B cell (primary cell): Measurements from ENCODE around the gene SYCP2. TPM values are rescaled to one million over a fixed set of nuclear protein-coding genes. Genes with fewer than 3 reads are reported as not detected.
"Not testable (repeated sequence)": the region's sequence is repeated elsewhere in the genome, so short reads cannot be mapped to it uniquely, and the experiment has no call there.

Experiments used
- ATAC-seq: fragments of 200-7000 bp; cut with Tn5 transposase; one replicate; pipeline ENCODE4 v1.10.0; 2021; ENCODE audit warnings: low read depth, mild to moderate bottlenecking, moderate number of reproducible peaks, moderate library complexity
- CTCF ChIA-PET: fragments of 350-600 bp; sonication (Branson Sonifier 250); formaldehyde crosslinking; loops from one replicate; lab custom pipeline; 2021; ENCODE audit warnings: antibody characterized with exemption, inconsistent platforms; lab: Charles Lee
- POLR2A ChIA-PET: fragments of 350-600 bp; sonication (Branson Sonifier 250); formaldehyde crosslinking; loops from one replicate; lab custom pipeline; 2021; ENCODE audit warnings: antibody characterized with exemption; lab: Charles Lee
- DNase-seq: peaks from one replicate; pipeline ENCODE4 v3.0.0; 2013
- H2AFZ ChIP-seq: 2 replicates; pipeline ENCODE4 v1.6.1; 2012; ENCODE audit warnings: mild to moderate bottlenecking, low read depth, low read length; ENCODE audit not compliant: insufficient read depth, poor library complexity, severe bottlenecking
- H3K27ac ChIP-seq, 2 donors: 1 replicate in 1 of 2; 2 replicates in 1 of 2; pipeline ENCODE4 v1.5.1; 2012 to 2013; ENCODE audit warnings: low read length in 2 of 2, mild to moderate bottlenecking in 2 of 2, moderate library complexity in 1 of 2
- H3K27me3 ChIP-seq, 4 experiments: fragments of 200-600 bp in 1 of 4; sonication (generic) in 1 of 4; replicated peaks in 1 of 4; 1 replicate in 2 of 4; 2 replicates in 2 of 4; pipeline versions ENCODE4 v1.6.1 to v1.7.0; 2013 to 2016; ENCODE audit warnings: low read length in 3 of 4, mild to moderate bottlenecking in 2 of 4, mixed read lengths in 1 of 4, moderate library complexity in 1 of 4; ENCODE audit not compliant: insufficient read depth in 4 of 4, control insufficient read depth in 3 of 4; ENCODE audit errors: control extremely low read depth in 1 of 4
- H3K36me3 ChIP-seq, 2 experiments: replicated peaks in 1 of 2; 1 replicate in 1 of 2; 2 replicates in 1 of 2; pipeline versions ENCODE4 v1.6.1 to v1.7.1; 2013; ENCODE audit warnings: low read length in 1 of 2; ENCODE audit not compliant: insufficient read depth in 2 of 2, control insufficient read depth in 1 of 2; ENCODE audit errors: control extremely low read depth in 1 of 2, extremely low read depth in 1 of 2
- H3K4me1 ChIP-seq, 2 donors: fragments of 200-600 bp in 1 of 2; sonication (generic) in 1 of 2; 1 replicate in 1 of 2; 2 replicates in 1 of 2; pipeline versions ENCODE4 v1.5.1 to v1.6.1; 2013 to 2017; ENCODE audit warnings: low read length in 2 of 2; ENCODE audit not compliant: control insufficient read depth in 2 of 2, insufficient read depth in 2 of 2
- H3K4me2 ChIP-seq: replicated peaks from 2 replicates; pipeline ENCODE3; 2012; ENCODE audit warnings: mild to moderate bottlenecking, low read depth, low read length; ENCODE audit not compliant: poor library complexity, severe bottlenecking
- H3K4me3 ChIP-seq, 5 experiments: fragments of 200-600 bp in 1 of 5; sonication (generic) in 1 of 5; 1 replicate in 3 of 5; 2 replicates in 2 of 5; pipeline versions ENCODE4 v1.5.1 to v1.7.0; 2011 to 2016; ENCODE audit warnings: low read length in 4 of 5, mild to moderate bottlenecking in 4 of 5, low read depth in 2 of 5, control low read depth in 1 of 5, moderate library complexity in 1 of 5; ENCODE audit not compliant: insufficient read depth in 1 of 5; ENCODE audit errors: control extremely low read depth in 1 of 5, extremely low read depth in 1 of 5
- H3K79me2 ChIP-seq: fragments of 200-600 bp; sonication (generic); one replicate; pipeline ENCODE4 v1.6.0; 2016; ENCODE audit warnings: low read length; ENCODE audit not compliant: control insufficient read depth, insufficient read depth
- H3K9ac ChIP-seq: fragments of 200-600 bp; sonication (generic); 2 replicates; pipeline ENCODE4 v1.6.1; 2017; ENCODE audit warnings: mild to moderate bottlenecking, low read length, moderate library complexity
- H3K9me3 ChIP-seq, 3 donors: one replicate each; pipeline versions ENCODE4 v1.6.1 to v1.7.1; 2013; ENCODE audit warnings: low read length in 2 of 3; ENCODE audit not compliant: control insufficient read depth in 2 of 3, insufficient read depth in 1 of 3; ENCODE audit errors: control extremely low read depth in 1 of 3
- H4K20me1 ChIP-seq: 2 replicates; pipeline ENCODE4 v1.6.0; 2012; ENCODE audit warnings: mild to moderate bottlenecking, low read length; ENCODE audit not compliant: insufficient read depth, control insufficient read depth, poor library complexity, severe bottlenecking
- H3K27ac Mint-ChIP-seq: one replicate; pipeline ENCODE4 v1.8.0; 2021; ENCODE audit warnings: mixed read lengths
- H3K27me3 Mint-ChIP-seq: one replicate; pipeline ENCODE4 v1.8.0; 2021; ENCODE audit warnings: mixed read lengths
- H3K4me1 Mint-ChIP-seq: one replicate; pipeline ENCODE4 v1.8.0; 2021; ENCODE audit warnings: mixed read lengths
- H3K4me3 Mint-ChIP-seq: one replicate; pipeline ENCODE4 v1.8.0; 2021; ENCODE audit warnings: mixed read lengths
- H3K9me3 Mint-ChIP-seq: one replicate; pipeline ENCODE4 v1.8.0; 2022; ENCODE audit warnings: mixed read lengths; ENCODE audit not compliant: insufficient read depth
- CTCF ChIP-seq: fragments of 200-600 bp; IDR thresholded peaks from one replicate; pipeline ENCODE4 v1.8.0; 2022; ENCODE audit warnings: antibody characterized with exemption, mild to moderate bottlenecking
- EZH2 ChIP-seq: IDR thresholded peaks from 2 replicates; pipeline ENCODE4 v1.6.1; 2012; ENCODE audit warnings: borderline replicate concordance, low read depth, mild to moderate bottlenecking, moderate library complexity, low read length; ENCODE audit not compliant: insufficient read depth, poor library complexity, severe bottlenecking
- WGBS: methylation state at CpG from one replicate; pipeline ENCODE4 v1.1.5; 2013; ENCODE audit warnings: missing lambda C conversion rate; ENCODE audit not compliant: insufficient coverage; 5-methylcytosine and 5-hydroxymethylcytosine counted together
- intact Hi-C: fragments of 100-400 bp; cut with micrococcal nuclease; formaldehyde crosslinking; loops from one replicate; pipeline ENCODE4 v1.10.0; 2022
- polyA plus RNA-seq: library from polyadenylated mRNA; depleted of rRNA; stranded (reverse); fragments of >200 nt; gene quantifications from 2 replicates; pipeline ENCODE4 v1.2.3, GENCODE V29; 2012
- total RNA-seq, 2 donors: library from RNA; stranded (reverse); fragments of 120-200 nt in 1 of 2; gene quantifications; 1 replicate in 1 of 2; 2 replicates in 1 of 2; pipeline versions ENCODE4 v1.2.3 to v1.2.4, GENCODE V29; 2013 to 2022

SYCP2 gene
- total and polyA plus RNA-seq, 2 donors (not counting 1 experiment from before 2014, with no cell fraction given) = 0.98 to 4.5 TPM

GRCh38 chr20:59858425-59858824, 75.0 kb downstream of the SYCP2 start:
- Mint-ChIP-seq H3K9me3 (no peaks in the 10 kb centered on the region), H3K27ac (no peak overlapping the region), H3K4me1 (no peaks in the 10 kb centered on the region), H3K4me3 (no peak overlapping the region), H3K27me3 (peaks cover 17% of the 10 kb centered on the region)
- ChIA-PET CTCF (no interaction called here), POLR2A (no interaction called here)
- TF ChIP-seq CTCF (no peak), EZH2 (no peak)
- H3K4me1 ChIP-seq = no peaks in the 10 kb centered on the region
- H4K20me1 ChIP-seq = no peaks in the 10 kb centered on the region
- intact Hi-C loops = no loop called here
- no peaks in the 10 kb centered on the region for H3K79me2 ChIP-seq
- 100% methylated on average over 1 of the region's 5 CpGs for WGBS
- ATAC-seq = no peak
- H3K27ac ChIP-seq = no peak overlapping the region
- H3K9me3 ChIP-seq = peaks cover 0 to 3% (median 0%) of the 10 kb centered on the region in 3 donors
- no peak for DNase-seq
- H2AFZ ChIP-seq = no peak overlapping the region
- H3K36me3 ChIP-seq = no peaks in the 10 kb centered on the region
- no peak overlapping the region for H3K9ac ChIP-seq
- no peaks in the 10 kb centered on the region for H3K27me3 ChIP-seq
- H3K4me3 ChIP-seq = no peak overlapping the region
- H3K4me2 ChIP-seq = no peak overlapping the region

- H3K9ac ChIP-seq = no peak overlapping the region
- no peak for TF ChIP-seq CTCF
- TF ChIP-seq EZH2 = no peak
- H3K9me3 ChIP-seq = peaks cover 0 to 3% (median 0%) of the 10 kb centered on the region in 3 donors
- H3K36me3 ChIP-seq = no peaks in the 10 kb centered on the region
- intact Hi-C loops = no loop called here
- no peaks in the 10 kb centered on the region for H3K9me3 Mint-ChIP-seq
- H3K4me3 ChIP-seq = no peak overlapping the region
- no peaks in the 10 kb centered on the region for H3K27me3 ChIP-seq
- H3K4me1 Mint-ChIP-seq = no peaks in the 10 kb centered on the region
- H3K4me3 Mint-ChIP-seq = no peak overlapping the region
- no peak overlapping the region for H3K4me2 ChIP-seq
- ChIA-PET CTCF (no interaction called here), POLR2A (no interaction called here)
- H3K79me2 ChIP-seq = no peaks in the 10 kb centered on the region
- no peaks in the 10 kb centered on the region for H4K20me1 ChIP-seq
- DNase-seq = no peak
- H3K27ac ChIP-seq = no peak overlapping the region
- H3K4me1 ChIP-seq = no peaks in the 10 kb centered on the region
- 93% methylated on average over 2 of the region's 2 CpGs for WGBS
- no peak overlapping the region for H2AFZ ChIP-seq
- peaks cover 16% of the 10 kb centered on the region for H3K27me3 Mint-ChIP-seq
- no peak for ATAC-seq
- H3K27ac Mint-ChIP-seq = no peak overlapping the region
Measured at GRCh38 chr20:59857966-59858365, 75.5 kb downstream of the SYCP2 start.

GRCh38 chr20:59856941-59857340, 76.5 kb downstream of the SYCP2 start:
- H3K4me1 ChIP-seq, H2AFZ ChIP-seq, DNase-seq, POLR2A ChIA-PET, H4K20me1 ChIP-seq, H3K27ac ChIP-seq, H3K4me1 Mint-ChIP-seq, CTCF ChIA-PET, H3K27me3 ChIP-seq, H3K4me2 ChIP-seq, H3K9ac ChIP-seq, H3K4me3 Mint-ChIP-seq, H3K9me3 ChIP-seq, H3K27ac Mint-ChIP-seq, intact Hi-C loops, ATAC-seq, H3K9me3 Mint-ChIP-seq, H3K36me3 ChIP-seq, H3K4me3 ChIP-seq, H3K79me2 ChIP-seq: not testable (repeated sequence)
- peaks cover 14% of the 10 kb centered on the region for H3K27me3 Mint-ChIP-seq
- WGBS = 92% methylated on average over 4 of the region's 5 CpGs
